PFSK-1 (cell line): ENCODE results near the gene XRCC1.

Experiments used
- FOXP2 ChIP-seq: optimal IDR thresholded peaks from 2 replicates; pipeline ENCODE3; 2011; ENCODE audit warnings: borderline replicate concordance, control low read depth, inconsistent platforms; ENCODE audit not compliant: insufficient read depth; ENCODE audit errors: extremely low read length, extremely low read depth
- POLR2AphosphoS5 ChIP-seq: IDR thresholded peaks from 2 replicates; pipeline ENCODE4 v1.6.1; 2012; ENCODE audit warnings: low read depth, mild to moderate bottlenecking, control low read depth, low read length, moderate library complexity
- SIN3A ChIP-seq: IDR thresholded peaks from 2 replicates; pipeline ENCODE4 v1.6.1; 2012; ENCODE audit warnings: mild to moderate bottlenecking, low read length, moderate library complexity, borderline replicate concordance; ENCODE audit not compliant: insufficient read depth
- TAF1 ChIP-seq: IDR thresholded peaks from 2 replicates; pipeline ENCODE4 v1.6.1; 2012; ENCODE audit warnings: low read length, control low read depth, borderline replicate concordance; ENCODE audit not compliant: insufficient read depth
- TF ChIP-seq, protein P1 (sequence below), 2 experiments: IDR thresholded peaks; 2 replicates each; pipeline versions ENCODE4 v1.6.1 to v1.8.0; 2011 to 2012; ENCODE audit warnings: low read depth in 2 of 2, low read length in 2 of 2, control low read depth in 1 of 2, inconsistent platforms in 1 of 2, mild to moderate bottlenecking in 1 of 2, moderate library complexity in 1 of 2; ENCODE audit not compliant: insufficient read depth in 1 of 2

DNA sequence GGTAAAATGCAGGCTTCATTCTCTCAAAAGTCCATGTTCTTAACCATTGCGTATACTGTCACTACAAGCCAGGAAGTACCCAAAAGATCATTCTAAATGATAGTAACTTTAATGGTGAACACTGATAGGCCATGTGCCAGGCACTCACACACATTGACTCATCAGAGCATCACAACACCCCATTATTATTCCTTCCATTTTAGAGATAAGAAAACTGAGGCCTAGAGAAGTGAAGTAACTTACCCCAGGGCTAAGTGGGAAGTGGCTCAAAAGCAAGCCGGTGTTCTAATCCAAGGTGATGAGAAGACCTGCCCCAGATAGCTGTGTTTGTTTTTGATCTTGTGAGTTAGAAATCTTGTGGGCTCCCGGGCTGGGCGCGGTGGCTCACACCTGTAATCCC, 69.4 kb downstream of the XRCC1 start:
- TF ChIP-seq, protein P1, sequence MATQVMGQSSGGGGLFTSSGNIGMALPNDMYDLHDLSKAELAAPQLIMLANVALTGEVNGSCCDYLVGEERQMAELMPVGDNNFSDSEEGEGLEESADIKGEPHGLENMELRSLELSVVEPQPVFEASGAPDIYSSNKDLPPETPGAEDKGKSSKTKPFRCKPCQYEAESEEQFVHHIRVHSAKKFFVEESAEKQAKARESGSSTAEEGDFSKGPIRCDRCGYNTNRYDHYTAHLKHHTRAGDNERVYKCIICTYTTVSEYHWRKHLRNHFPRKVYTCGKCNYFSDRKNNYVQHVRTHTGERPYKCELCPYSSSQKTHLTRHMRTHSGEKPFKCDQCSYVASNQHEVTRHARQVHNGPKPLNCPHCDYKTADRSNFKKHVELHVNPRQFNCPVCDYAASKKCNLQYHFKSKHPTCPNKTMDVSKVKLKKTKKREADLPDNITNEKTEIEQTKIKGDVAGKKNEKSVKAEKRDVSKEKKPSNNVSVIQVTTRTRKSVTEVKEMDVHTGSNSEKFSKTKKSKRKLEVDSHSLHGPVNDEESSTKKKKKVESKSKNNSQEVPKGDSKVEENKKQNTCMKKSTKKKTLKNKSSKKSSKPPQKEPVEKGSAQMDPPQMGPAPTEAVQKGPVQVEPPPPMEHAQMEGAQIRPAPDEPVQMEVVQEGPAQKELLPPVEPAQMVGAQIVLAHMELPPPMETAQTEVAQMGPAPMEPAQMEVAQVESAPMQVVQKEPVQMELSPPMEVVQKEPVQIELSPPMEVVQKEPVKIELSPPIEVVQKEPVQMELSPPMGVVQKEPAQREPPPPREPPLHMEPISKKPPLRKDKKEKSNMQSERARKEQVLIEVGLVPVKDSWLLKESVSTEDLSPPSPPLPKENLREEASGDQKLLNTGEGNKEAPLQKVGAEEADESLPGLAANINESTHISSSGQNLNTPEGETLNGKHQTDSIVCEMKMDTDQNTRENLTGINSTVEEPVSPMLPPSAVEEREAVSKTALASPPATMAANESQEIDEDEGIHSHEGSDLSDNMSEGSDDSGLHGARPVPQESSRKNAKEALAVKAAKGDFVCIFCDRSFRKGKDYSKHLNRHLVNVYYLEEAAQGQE (IDR thresholded peaks at IDR 0.05; ENCODE audit: insufficient read depth in 1 of 2, low read depth in 2 of 2, low read length in 2 of 2): no peak
- no peak for TF ChIP-seq POLR2AphosphoS5
- no peak for TF ChIP-seq TAF1
- TF ChIP-seq SIN3A: no peak
- no peak for TF ChIP-seq FOXP2
